ENCODE measurements around the gene HOXD11.

Gene HOXD11

GRCh38 chr2:176094349-176094748 lies 12.7 kb upstream of the HOXD11 start:
- DNase-seq = no peak

- DNase-seq = no peak
These were observed 11.7 kb upstream of the HOXD11 start for GRCh38 chr2:176095421-176095820.

- no peak for DNase-seq
These were observed 10.7 kb upstream of the HOXD11 start for GRCh38 chr2:176096243-176096985.

GRCh38 chr2:176096986-176097819 lies 9.9 kb upstream of the HOXD11 start:
- peak; percentile 59 for DNase-seq

- DNase-seq = no peak
These were observed 9.2 kb upstream of the HOXD11 start for GRCh38 chr2:176097820-176098365.

GRCh38 chr2:176098366-176099158 lies 8.5 kb upstream of the HOXD11 start:
- DNase-seq = no peak

GRCh38 chr2:176099159-176099727 lies 7.8 kb upstream of the HOXD11 start:
- DNase-seq = no peak

GRCh38 chr2:176099728-176100546 lies 7.1 kb upstream of the HOXD11 start, which contains the start of gene HOXD12:
Gene HOXD12, plus strand, starts transcription at chr2:176099795. Its CDS starts 7 bp downstream, at chr2:176099802.
- no peak for DNase-seq

- no peak for DNase-seq
These were observed 6.4 kb upstream of the HOXD11 start for GRCh38 chr2:176100547-176101140.

GRCh38 chr2:176101216-176101830 lies 5.8 kb upstream of the HOXD11 start:
- DNase-seq = no peak

GRCh38 chr2:176101842-176102241 lies 5.2 kb upstream of the HOXD11 start:
- DNase-seq = no peak

- DNase-seq = no peak
These were observed 4.7 kb upstream of the HOXD11 start for GRCh38 chr2:176102309-176102866.

- no peak for DNase-seq
These were observed 3.9 kb upstream of the HOXD11 start for GRCh38 chr2:176103194-176103593.

- no peak for DNase-seq
These were observed 3.3 kb upstream of the HOXD11 start for GRCh38 chr2:176103742-176104315.

GRCh38 chr2:176104316-176105077 lies 2.6 kb upstream of the HOXD11 start:
- DNase-seq = no peak

GRCh38 chr2:176105078-176105729 lies 1.9 kb upstream of the HOXD11 start:
- DNase-seq = no peak

- DNase-seq = no peak
These were observed 1.1 kb upstream of the HOXD11 start for GRCh38 chr2:176105730-176106580.

GRCh38 chr2:176107731-176108181 lies 676 bp downstream of the HOXD11 start:
- DNase-seq = no peak

Data from stimulated activated CD4-positive, alpha-beta T cell treated with anti-CD3 and anti-CD28 coated beads, Interleukin-4, amount 100 ng/mL, for 24 hours (primary cell).